Left renal pelvis (tissue), 4 donors: ENCODE measurements around the gene YWHAQ. TPM values are rescaled to one million over a fixed set of nuclear protein-coding genes. Genes with fewer than 3 reads are reported as not detected.
"Not testable (repeated sequence)": the region's sequence is repeated elsewhere in the genome, so short reads cannot be mapped to it uniquely, and the experiment has no call there.

ENCODE experiments used
- DNase-seq, 4 donors: peaks; one replicate each; pipeline ENCODE4 v3.0.0-alpha.2; 2013; ENCODE audit warnings: low read depth in 4 of 4, low spot score in 3 of 4
- polyA plus RNA-seq, 4 donors: library from polyadenylated mRNA; unstranded; fragments of 120-200 nt; gene quantifications; one replicate each; pipeline ENCODE4 v1.2.1, GENCODE V29; 2013; ENCODE audit not compliant: insufficient read length in 4 of 4

YWHAQ gene
- polyA plus RNA-seq, 4 donors, result 377 to 550 (median 460) TPM

DNA sequence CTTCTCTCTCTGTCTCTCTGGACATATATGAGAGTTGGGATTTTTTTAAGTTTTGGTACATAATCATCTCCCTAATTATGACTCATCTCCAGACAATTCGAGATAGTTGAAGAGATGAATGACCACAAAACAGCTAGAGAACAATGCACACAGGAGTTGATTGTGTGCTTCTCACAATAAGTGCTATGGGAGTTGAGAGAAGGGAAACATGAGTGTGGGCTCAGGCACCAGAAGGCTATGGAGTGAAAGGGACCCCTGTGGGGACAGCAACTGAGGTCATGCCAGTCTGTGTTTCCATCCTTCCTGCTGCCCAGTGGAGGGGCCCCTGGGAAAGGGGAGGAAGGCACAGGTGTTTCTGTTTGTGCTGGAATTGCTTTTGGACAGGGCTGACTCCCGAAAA is 6.5 kb upstream of the YWHAQ start:
- no peak for DNase-seq

DNA sequence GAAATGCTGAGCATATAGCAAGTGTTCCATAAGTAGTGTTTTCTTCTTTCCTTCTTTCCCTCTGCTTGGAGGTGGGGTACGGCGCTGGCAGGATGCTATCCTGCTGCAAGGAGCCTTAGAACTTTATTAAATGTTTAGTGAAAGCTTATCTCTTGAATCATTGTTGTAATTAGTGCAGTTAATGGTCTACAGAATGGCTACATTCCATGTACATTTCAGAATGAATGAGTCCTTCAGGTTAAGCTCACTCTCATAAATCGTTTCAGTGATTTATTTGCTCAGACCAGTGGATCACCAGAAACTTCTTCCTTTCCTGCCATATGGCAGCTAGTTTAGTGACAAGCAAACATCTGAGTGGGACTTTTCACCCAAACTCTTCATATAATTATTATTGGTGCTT is 3.3 kb upstream of the YWHAQ start:
- DNase-seq, result no peak

DNA sequence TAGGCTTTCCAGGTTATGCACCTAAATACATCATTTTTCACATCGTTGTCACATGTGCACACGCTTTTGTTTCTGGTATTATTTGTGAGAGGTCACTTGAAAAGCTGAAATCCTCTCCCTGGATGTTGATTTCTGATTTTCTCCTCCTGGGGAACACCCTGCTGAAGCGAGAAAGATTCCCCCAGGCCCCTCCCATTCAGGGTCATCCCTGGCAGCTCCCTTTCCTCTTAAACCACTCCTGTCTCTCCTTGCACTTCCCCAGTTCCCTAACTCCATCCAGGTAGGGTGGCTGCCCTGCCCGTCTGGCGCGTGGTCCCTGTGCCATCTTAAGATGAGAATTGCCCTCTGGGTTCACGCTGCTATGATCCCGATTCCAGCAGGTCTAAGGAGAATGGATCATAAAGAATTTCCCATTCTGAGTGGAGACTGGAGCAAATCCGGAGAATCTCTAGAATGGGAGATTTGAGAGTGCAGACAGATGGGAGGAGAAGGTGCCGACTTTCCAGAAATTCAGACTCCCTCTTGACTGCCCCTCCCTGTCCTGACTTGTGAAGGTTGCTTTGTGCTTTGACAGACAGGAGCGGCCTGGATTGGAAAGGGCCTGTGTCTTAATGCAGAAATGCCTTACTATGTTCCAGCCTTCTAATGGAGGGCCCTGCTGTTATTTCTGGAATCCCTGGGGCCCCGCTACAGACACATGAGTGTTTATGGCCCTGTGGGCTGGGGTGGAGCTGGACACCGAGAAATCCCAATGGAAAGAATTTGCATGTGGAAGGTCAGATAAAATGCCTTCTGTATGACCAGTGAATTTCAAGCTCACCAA is 1.3 kb upstream of the YWHAQ start:
- DNase-seq, result no peak

DNA sequence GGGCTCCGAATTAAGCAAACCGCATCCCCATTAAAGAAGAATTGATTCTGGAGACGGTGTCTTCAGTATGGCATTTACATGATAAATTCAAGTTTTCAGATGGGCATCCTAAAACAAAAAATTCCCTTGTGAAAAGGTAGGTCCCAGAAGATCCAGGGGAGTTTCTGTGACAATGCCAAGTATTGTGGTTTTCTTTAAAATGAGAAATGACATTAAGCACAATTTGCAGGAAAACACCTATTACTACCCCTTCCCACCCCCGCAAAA is 689 bp upstream of the YWHAQ start:
- no peak for DNase-seq

DNA sequence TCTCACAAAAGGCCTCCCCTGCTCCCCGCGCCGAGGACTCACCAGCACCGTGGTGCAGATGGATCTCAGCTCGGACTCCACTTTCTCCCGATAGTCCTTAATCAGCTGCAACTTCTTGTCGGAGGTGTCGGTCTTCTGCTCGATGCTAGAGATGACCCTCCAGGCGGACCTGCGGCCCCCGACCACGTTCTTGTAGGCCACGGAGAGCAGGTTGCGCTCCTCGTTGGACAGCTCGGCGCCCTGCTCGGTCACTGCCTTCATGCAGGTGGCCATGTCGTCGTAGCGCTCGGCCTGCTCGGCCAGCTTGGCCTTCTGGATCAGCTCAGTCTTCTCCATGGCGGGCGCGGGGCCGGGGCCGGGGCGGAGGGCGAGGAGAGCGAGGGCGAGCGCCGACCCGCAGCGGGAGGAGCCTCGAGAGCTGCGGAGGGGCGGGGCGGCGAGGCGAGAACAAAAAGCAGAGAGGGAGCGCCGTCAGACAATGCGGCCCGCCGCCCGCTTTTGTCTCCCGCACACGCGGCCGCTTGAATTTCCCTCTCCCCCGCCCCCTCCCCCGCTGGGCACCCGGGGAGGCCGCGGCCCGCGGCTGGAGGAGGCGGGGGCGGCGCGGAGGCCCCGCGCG is 571 bp downstream of the YWHAQ start:
- no peak for DNase-seq

DNA sequence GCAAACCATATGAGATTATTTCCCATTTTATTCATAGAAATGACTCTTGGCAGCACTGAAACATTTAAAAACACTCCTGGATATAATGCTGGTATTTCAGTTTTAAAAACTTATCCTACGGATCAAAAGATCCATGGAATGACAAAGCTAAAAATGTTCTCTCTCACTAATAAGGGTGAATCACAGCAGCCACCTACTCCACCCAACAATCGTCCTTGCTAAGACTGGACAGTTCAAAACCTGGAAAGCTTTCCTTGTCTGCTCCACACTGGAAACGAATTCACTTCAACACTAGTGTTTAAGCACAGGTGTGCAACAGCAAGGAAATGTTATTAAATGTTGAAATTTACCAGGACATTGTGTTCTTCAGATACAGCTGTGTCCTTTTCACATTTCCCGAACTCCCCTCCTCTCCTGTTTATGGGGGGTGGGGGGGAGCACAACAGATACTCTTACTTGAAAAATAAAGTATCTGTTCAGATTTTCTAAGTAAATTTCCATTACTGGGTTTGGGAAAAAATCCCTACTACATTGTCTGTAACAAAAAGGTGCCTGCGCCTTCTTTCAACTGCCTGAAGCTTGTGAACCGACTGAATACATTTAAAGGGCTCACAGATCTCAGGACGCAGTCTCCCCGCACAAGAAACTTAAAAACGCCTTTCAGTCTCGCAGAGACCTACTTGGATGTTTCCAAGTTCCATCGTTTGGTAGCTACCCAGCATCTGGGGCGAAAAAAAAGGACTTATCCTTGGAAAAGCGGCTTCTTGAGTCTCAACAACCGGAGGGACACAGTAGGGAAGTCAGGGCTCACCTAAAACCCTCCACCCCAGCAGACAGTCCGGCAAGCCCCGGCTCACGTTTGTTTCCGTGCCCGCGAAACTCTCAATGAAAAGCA is 1.3 kb downstream of the YWHAQ start:
- DNase-seq, result no peak

DNA sequence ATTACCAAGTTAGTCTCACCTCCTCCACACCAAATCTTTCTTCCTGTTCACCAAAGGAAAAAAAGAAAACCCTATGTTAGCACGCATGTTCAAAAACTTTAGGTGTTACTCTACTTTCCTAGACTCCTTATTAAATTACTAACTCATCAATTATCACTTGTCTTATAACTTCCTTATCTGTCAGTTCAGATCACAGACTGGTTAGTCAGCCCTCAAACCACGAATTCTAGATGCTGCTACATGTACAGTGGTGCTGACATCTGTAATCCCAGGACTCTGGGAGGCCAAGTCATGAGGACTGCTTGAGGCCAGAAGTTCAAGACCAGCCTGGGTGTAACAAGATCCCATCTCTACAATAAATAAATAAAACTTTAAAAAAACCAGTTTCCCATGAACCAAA is 3.5 kb downstream of the YWHAQ start:
- DNase-seq, result no peak

DNA sequence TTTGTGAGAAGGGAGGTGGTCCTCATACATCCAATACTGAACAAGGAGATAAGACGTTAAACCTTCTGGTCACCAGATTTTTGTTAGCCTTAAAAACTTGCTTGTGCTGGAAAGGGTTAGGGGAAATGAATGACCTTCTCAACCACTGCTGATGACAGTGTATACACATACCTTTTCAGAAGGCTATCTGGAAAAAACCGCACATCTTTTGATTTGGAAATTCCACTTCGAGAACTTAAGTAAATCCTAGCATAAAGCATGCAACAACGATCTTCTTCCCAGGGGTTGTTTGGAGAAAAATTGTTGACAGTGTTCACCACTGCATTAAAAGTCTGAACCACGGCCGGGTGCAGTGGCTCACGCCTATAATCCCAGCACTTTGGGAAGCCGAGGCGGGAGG is 7.6 kb downstream of the YWHAQ start:
- DNase-seq, result no peak

DNA sequence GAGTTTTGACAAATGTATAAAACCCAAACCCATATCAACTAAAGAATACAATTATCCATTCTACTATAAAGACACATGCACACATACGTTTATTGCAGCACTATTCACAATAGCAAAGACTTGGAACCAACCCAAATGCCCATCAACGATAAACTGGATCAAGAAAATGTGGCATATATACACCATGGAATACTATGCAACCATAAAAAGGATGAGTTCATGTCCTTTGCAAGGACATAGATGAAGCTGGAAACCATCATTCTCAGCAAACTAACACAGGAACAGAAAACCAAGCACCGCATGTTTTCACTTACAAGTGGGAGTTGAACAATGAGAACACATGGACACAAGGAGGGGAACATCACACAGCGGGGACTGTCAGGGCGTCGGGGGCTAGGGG is 9.1 kb downstream of the YWHAQ start:
- DNase-seq, result not testable (repeated sequence)

DNA sequence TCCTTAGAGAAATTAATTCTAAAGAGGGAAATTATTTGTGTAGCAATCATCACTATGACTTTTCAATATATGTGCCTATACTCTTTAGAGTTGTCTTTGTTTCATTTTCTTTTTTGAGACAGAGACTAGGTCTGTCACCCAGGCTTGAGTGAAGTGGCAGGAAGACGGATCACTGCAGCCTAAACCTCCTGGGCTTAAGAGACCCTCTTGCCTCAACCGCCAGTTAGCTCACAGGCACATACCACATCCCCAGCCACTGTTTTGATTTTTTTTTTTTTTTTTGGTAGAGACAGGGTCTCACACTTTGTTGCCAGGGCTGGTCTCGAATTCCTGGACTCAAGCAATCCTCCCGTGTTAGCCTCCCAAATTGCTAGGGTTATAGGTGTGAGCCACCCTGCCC is 12.4 kb downstream of the YWHAQ start:
- no peak for DNase-seq

DNA sequence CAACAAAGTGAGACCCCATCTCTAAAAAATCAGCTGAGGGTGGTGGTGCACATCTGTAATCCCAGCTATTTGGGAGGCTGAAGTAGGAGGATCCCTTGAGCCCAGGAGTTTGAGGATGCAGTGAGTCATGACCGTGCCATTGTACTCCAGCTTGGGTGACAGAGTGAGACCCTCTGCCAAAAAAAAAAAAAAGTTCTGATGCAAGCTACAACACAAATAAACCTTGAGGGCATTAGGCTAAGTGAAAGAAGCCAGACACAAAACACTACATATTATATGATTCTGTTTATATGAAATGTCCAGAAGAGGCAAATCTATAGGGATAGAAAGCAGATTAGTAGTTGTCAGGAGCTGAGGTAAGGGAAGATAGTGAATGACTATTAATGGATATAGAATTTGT is 13.0 kb downstream of the YWHAQ start:
- no peak for DNase-seq

DNA sequence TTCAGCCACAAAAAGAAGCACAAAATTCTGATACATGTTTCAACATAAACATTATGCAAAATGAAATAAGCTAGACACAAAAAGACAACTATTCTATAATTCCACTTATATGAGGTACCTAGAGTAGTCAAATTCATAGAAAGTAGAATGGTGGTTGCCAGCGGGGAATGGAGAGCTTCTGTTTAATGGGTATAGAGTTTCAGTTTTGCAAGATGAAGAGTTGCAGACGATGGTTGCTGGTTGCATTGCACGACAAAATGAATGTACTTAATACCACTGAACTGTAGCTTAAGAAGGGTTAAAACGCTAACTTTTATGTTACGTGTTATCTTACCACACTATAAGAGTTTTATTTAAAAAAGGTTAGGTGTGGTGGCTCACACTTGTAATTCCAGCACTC is 13.5 kb downstream of the YWHAQ start:
- no peak for DNase-seq

DNA sequence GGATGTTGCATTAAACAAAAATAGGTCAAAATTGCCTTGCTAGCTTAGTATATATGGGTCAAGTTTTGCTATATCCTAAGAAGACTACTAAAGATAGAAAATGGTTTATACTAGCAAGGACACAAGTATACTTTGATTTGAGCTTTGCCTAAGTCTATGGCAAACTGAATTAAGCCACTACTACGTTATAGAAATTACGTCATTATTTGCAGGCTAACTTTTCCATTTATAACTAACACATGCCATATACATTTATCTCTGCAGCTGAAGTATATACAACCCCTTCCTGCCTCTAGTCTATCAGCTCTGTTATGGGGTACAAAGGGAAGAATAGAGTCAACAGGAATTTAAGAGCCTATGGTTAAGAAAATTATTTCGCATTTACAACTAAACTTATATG is 16.2 kb downstream of the YWHAQ start:
- no peak for DNase-seq

DNA sequence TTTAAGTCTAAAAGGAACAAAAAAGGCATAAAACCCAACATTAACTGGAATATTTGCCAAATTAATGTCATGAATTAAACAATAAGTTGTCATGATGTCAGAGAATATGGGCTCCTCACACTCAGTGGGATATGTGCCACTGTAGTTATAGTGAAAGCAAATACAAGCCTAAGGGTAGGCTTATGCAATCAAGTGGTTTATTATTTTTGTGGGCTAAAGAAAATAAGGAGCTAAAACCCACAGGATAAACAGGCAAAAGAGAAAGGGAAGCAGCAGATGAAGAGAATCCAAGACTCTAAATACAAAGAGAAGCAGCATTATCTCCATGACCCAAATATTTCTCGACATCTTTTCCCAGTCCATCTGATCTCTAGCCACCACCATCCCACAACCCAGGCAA is 17.5 kb downstream of the YWHAQ start:
- DNase-seq, result no peak

DNA sequence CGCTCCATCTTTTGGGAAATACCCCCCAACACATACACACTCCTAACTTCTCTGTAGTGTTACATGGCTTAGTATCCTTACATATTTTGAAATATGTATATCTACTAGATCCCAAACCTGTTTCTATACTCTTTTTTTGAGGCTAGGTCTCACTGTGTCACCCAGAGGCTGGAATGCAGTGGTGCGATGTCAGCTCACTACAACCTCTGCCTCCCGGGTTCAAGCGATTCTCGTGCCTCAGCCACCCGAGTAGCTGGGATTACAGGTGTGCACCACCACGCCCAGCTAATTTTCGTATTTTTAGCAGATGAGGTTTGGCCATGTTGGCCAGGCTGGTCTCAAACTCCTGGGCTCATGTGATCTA is 19.3 kb downstream of the YWHAQ start:
- not testable (repeated sequence) for DNase-seq

DNA sequence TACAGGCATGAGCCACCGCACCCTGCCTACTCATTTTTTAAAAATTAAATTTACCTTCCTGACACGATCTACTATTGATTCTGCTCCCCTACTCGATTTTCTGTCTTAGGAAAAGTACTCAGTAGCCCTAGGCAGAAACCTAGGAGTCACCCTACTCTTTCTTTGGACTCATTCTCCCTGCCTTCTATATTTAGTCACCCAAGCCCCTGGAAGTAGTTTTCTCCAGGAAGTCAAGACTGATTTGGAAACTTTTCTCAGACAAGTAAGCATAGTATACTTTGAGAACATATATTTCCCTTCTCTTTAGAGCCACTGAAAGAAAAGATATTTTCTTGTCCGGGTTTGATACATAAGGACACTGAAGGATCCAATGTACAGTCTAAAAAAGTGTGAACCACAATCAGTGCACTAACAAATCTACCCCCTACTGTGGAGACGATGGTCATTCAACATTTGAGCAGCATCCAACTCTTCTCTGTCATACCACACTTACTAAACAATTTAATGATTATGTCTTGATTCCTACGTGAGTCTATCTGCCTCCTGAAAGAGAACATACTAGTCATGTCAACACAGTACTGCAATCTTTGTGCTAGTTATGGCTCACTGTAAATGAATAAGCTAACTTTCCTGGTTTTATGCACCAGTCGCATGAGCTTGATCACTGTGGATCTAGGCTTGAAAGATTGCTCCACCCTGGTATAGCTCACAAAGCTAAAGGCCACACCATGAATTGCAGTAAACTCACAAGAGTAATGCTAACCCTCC is 19.8 kb downstream of the YWHAQ start:
- no peak for DNase-seq

DNA sequence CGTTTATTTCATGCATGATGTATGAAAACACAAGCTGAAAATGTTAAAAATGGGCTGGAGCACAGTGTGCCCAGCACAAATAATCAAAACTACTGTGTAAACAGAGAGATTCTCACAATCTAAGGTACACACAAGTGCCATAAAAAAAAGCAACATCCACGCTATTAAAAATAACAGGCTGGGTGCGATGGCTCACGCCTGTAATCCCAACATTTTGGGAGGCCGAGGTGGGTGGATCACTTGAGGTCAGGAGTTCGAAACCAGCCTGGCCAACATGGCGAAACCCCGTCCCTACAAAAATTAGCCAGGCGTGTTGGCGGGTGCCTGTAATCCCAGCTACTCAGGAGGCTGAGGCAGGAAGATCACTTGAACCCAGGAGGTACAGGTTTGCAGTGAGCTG is 22.3 kb downstream of the YWHAQ start:
- not testable (repeated sequence) for DNase-seq

DNA sequence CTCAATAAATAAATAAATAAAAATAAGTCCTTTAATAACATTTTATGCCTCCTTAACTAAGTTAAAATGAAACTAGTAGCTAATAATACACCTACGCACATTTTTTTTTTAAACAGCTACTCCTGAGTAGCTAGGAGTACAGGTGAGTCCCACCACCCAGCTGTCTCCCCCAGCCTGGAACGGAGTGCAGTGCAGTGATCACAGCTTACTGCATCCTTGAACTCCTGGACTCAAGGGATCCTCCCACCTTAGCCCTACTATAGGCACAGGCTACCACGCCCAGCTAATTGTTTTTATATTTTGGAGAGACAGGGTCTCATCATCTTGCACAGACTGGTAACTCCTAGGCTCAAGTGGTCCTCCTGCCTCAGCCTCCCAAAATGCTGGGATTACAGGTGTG is 28.4 kb downstream of the YWHAQ start:
- no peak for DNase-seq

DNA sequence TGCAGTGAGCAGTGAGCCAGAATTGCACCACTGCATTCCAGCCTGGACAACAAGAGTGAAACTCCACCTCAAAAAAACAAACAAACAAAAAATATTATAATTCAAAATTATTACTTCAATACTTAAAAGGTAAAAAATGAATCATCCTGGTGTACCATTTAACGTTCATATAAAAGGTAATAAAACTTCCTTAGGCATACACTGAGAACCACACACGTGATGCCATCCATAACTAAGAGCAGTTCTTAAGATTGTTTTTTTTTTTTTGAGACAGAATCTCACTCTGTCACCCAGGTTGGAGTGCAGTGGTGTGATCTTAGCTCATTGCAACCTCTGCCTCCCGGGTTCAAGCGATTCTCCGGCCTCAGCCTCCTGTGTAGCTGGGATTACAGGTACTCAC is 29.4 kb downstream of the YWHAQ start:
- no peak for DNase-seq

DNA sequence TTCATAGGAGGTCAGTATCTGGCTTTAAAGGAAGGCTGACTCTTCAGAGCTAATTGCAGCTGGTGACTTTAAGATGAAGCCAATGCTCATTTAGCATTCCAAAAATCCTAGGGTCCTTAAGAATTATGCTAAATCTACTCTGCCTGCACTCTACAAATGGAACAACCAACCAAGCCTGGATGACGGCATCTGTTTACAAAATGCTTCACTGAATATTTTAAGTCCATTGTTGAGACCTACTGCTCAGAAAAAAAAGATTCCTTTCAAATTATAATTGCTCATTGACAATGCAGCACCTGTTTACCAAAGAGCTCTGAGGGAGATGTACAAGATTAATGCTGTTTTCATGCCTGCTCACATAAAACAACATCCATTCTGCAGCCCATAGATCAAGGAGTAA is 31.4 kb downstream of the YWHAQ start:
- DNase-seq, result no peak
